Stomach (tissue), 9 donors: ENCODE data around the gene PPP2R5C. TPM values are rescaled to one million over a fixed set of nuclear protein-coding genes. Genes with fewer than 3 reads are reported as not detected.
A peak's percentile ranks its signal among the peaks of the same experiment; 100 is the strongest.

ENCODE experiments used
- DNase-seq, 2 donors: peaks; one replicate each; pipeline versions ENCODE4 v3.0.0 to v3.0.0-alpha.2; 2013 to 2019
- H3K27ac ChIP-seq, 5 donors: fragments of 200-600 bp in 4 of 5; sonication (generic) in 4 of 5; one replicate each; pipeline ENCODE4 v1.5.1; 2013 to 2019; ENCODE audit warnings: mild to moderate bottlenecking in 1 of 5, moderate library complexity in 1 of 5
- H3K27me3 ChIP-seq, 3 donors: fragments of 200-600 bp; sonication (generic); one replicate each; pipeline ENCODE4 v1.5.1; 2017 to 2019; ENCODE audit warnings: mixed run types in 1 of 3
- H3K36me3 ChIP-seq, 4 donors: fragments of 200-600 bp; sonication (generic); 1 replicate in 3 of 4; 2 replicates in 1 of 4; pipeline ENCODE4 v1.5.1; 2016 to 2019
- H3K4me1 ChIP-seq, 4 donors: fragments of 200-600 bp; sonication (generic); one replicate each; pipeline ENCODE4 v1.5.1; 2016 to 2019
- H3K4me3 ChIP-seq, 4 donors: fragments of 200-600 bp; sonication (generic) in 3 of 4; one replicate each; pipeline ENCODE4 v1.5.1; 2016 to 2019; ENCODE audit warnings: mild to moderate bottlenecking in 1 of 4
- H3K9me3 ChIP-seq, 4 donors: fragments of 200-600 bp; sonication (generic); one replicate each; pipeline ENCODE4 v1.5.1; 2016 to 2019
- CTCF ChIP-seq, 7 experiments: fragments of 450-650 bp in 4 of 7; fragments of 200-600 bp in 3 of 7; sonication (generic) in 3 of 7; IDR thresholded peaks; one replicate each; pipeline ENCODE4 v1.5.1; 2016 to 2019; ENCODE audit warnings: antibody characterized with exemption in 7 of 7, control low read depth in 2 of 7, mild to moderate bottlenecking in 1 of 7
- EP300 ChIP-seq: sonication (generic); formaldehyde crosslinking; IDR thresholded peaks from one replicate; pipeline ENCODE4 v1.6.1; 2017; ENCODE audit warnings: antibody characterized with exemption
- POLR2A ChIP-seq, 4 donors: fragments of 450-650 bp; IDR thresholded peaks; one replicate each; pipeline ENCODE4 v1.6.1; 2016; ENCODE audit warnings: antibody characterized with exemption in 4 of 4, control low read depth in 2 of 4, mild to moderate bottlenecking in 1 of 4, moderate library complexity in 1 of 4
- POLR2AphosphoS5 ChIP-seq, 3 donors: sonication (generic); formaldehyde crosslinking; IDR thresholded peaks; one replicate each; pipeline ENCODE4 v1.6.1; 2016; ENCODE audit warnings: antibody characterized with exemption in 3 of 3
- WGBS, 5 donors: extraction: QIAGEN DNeasy Blood & Tissue Kit in 3 of 5; methylation state at CpG; one replicate each; pipeline versions ENCODE4 v1.1.5 to v1.1.7; 2013 to 2018; 5-methylcytosine and 5-hydroxymethylcytosine counted together
- intact Hi-C: fragments of 100-400 bp; cut with DNase I; formaldehyde crosslinking; loops from one replicate; pipeline ENCODE4 v1.15.1; 2023; ENCODE audit warnings: low total_unique reads
- polyA plus RNA-seq, 3 donors: library from polyadenylated mRNA; stranded (reverse); fragments of 200-250 nt; gene quantifications; one replicate each; pipeline ENCODE4 v1.2.3, GENCODE V29; 2013
- total RNA-seq, 5 donors: library from RNA; depleted of rRNA; stranded (reverse); fragments of >200 nt; gene quantifications; one replicate each; pipeline versions ENCODE4 v1.1.0 to v1.2.3, GENCODE V29; 2014 to 2016
- donor health status: healthy with polysubstance abuse.
- donor health status: Bipolar disorder and iron deficiency.
- donor health status: healthy.

The PPP2R5C gene
- total and polyA plus RNA-seq, 8 donors, result 19.7 to 175 (median 89.6) TPM

GRCh38 chr14:101879529-101880336, 118.2 kb downstream of the PPP2R5C start:
- intact Hi-C loops, result no loop called here
- peak overlapping the region in 2 of 5 donors; percentile 72 to 78 for H3K27ac ChIP-seq
- no peak for TF ChIP-seq CTCF (IDR thresholded peaks at IDR 0.05)
- no peak for TF ChIP-seq POLR2AphosphoS5 (IDR thresholded peaks at IDR 0.05)
- no peak for TF ChIP-seq EP300
- TF ChIP-seq POLR2A (IDR thresholded peaks at IDR 0.05), result no peak
- no peak for DNase-seq
- WGBS, 5 donors, result 90 to 96% (median 94%) methylated on average over 13 to 15 of the region's 15 CpGs
- no peak overlapping the region for H3K4me3 ChIP-seq
- H3K27me3 ChIP-seq, result no peaks in the 10 kb centered on the region
- H3K9me3 ChIP-seq, result no peaks in the 10 kb centered on the region
- H3K4me1 ChIP-seq, result peaks cover 16 to 51% (median 34%) of the 10 kb centered on the region in 4 donors
- peaks cover 23 to 45% (median 39%) of the 10 kb centered on the region in 4 donors for H3K36me3 ChIP-seq

- WGBS, 5 donors, result 89 to 94% (median 93%) methylated on average over 11 of the region's 11 CpGs
- H3K27ac ChIP-seq, result no peak overlapping the region
- H3K27me3 ChIP-seq, result no peaks in the 10 kb centered on the region
- no peak for TF ChIP-seq EP300
- TF ChIP-seq CTCF (IDR thresholded peaks at IDR 0.05), result no peak
- no peak for TF ChIP-seq POLR2AphosphoS5 (IDR thresholded peaks at IDR 0.05)
- TF ChIP-seq POLR2A (IDR thresholded peaks at IDR 0.05), result no peak
- no peak for DNase-seq
- H3K9me3 ChIP-seq, result no peaks in the 10 kb centered on the region
- intact Hi-C loops, result no loop called here
- H3K4me1 ChIP-seq, result peaks cover 16 to 37% (median 25%) of the 10 kb centered on the region in 4 donors
- peaks cover 31 to 62% (median 56%) of the 10 kb centered on the region in 4 donors for H3K36me3 ChIP-seq
- no peak overlapping the region for H3K4me3 ChIP-seq
Measured at GRCh38 chr14:101881426-101881825, 119.9 kb downstream of the PPP2R5C start.

- H3K36me3 ChIP-seq, result peaks cover 35 to 71% (median 65%) of the 10 kb centered on the region in 4 donors
- 94 to 97% (median 96%) methylated on average over 22 of the region's 22 CpGs for WGBS, 5 donors
- H3K9me3 ChIP-seq, result no peaks in the 10 kb centered on the region
- DNase-seq, result no peak
- no peak for TF ChIP-seq POLR2AphosphoS5 (IDR thresholded peaks at IDR 0.05)
- TF ChIP-seq CTCF (IDR thresholded peaks at IDR 0.05), result no peak
- no peak for TF ChIP-seq POLR2A (IDR thresholded peaks at IDR 0.05)
- no peak for TF ChIP-seq EP300
- H3K27ac ChIP-seq, result no peak overlapping the region
- no peak overlapping the region for H3K4me3 ChIP-seq
- intact Hi-C loops, result no loop called here
- H3K27me3 ChIP-seq, result no peaks in the 10 kb centered on the region
- H3K4me1 ChIP-seq, result peaks cover 11 to 28% (median 21%) of the 10 kb centered on the region in 4 donors
Measured at GRCh38 chr14:101882141-101882935, 120.8 kb downstream of the PPP2R5C start.

- Histone ChIP-seq H3K27ac (no peak overlapping the region), H3K4me1 (peaks cover 0 to 9% (median 1%) of the 10 kb centered on the region in 4 donors), H3K36me3 (peaks cover 44 to 83% (median 80%) of the 10 kb centered on the region in 4 donors), H3K9me3 (no peaks in the 10 kb centered on the region), H3K4me3 (no peak overlapping the region), H3K27me3 (no peaks in the 10 kb centered on the region)
- WGBS, 5 donors, result 94 to 99% (median 95%) methylated on average over 17 of the region's 17 CpGs
- intact Hi-C loops, result no loop called here
- TF ChIP-seq CTCF (IDR thresholded peaks at IDR 0.05) (no peak), POLR2A (IDR thresholded peaks at IDR 0.05) (no peak), EP300 (no peak), POLR2AphosphoS5 (IDR thresholded peaks at IDR 0.05) (no peak)
- no peak for DNase-seq
Measured at GRCh38 chr14:101884089-101884933, 122.8 kb downstream of the PPP2R5C start.
